ENCODE results near the gene NXPH4. TPM values are rescaled to one million over a fixed set of nuclear protein-coding genes. Genes with fewer than 3 reads are reported as not detected.
A peak's percentile ranks its signal among the peaks of the same experiment; 100 is the strongest.

Gene NXPH4
- total RNA-seq, 6 experiments from 2014 or later, result 0.87 to 1.5 (median 1.2) TPM; not detected in 3

DNA sequence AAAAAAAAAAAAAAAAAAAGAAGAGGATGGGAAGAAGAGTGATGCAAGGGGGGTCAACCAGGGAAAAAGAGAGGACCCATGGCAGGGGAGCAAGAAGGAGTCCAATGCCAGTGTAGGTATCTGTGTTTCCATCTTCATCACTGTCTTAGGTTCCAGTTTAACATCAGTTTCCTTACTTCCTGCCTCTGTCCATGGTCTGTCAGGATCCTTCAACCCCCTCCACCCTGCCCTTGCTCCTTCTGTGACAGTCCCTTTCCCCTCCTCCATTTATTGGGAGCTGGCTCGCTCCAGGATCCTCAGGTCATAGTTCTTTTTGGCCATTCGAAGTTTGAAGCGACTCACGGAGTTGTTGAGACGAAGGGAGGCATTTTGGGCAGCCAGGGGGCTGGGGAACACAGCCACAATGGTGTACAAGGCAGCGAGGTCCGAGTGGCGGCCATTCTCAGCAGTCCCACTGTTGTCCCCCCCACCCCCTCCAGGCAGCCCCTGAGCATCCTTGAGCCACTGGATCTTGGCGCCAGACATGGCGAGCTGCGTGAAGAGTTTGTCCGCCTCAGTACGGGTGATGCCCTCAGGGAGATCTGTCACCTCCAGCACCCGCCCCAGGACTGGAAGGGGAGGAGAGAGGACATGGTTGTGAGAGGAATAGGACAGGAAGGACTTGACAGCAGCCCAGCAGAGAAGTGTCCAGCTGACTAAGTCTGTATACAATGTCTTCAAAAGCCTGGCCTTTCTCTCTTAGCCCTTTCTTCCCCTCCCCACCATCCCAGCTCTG, 38.1 kb downstream of the NXPH4 start:
- H3K9me3 ChIP-seq, result no peaks in the 10 kb centered on the region
- 94% methylated on average over 5 of the region's 14 CpGs for WGBS (ENCODE audit: insufficient coverage, low coverage, low lambda C conversion rate, missing lambda C conversion rate)
- no peaks in the 10 kb centered on the region for H3K27me3 ChIP-seq
- TF ChIP-seq, protein P1, sequence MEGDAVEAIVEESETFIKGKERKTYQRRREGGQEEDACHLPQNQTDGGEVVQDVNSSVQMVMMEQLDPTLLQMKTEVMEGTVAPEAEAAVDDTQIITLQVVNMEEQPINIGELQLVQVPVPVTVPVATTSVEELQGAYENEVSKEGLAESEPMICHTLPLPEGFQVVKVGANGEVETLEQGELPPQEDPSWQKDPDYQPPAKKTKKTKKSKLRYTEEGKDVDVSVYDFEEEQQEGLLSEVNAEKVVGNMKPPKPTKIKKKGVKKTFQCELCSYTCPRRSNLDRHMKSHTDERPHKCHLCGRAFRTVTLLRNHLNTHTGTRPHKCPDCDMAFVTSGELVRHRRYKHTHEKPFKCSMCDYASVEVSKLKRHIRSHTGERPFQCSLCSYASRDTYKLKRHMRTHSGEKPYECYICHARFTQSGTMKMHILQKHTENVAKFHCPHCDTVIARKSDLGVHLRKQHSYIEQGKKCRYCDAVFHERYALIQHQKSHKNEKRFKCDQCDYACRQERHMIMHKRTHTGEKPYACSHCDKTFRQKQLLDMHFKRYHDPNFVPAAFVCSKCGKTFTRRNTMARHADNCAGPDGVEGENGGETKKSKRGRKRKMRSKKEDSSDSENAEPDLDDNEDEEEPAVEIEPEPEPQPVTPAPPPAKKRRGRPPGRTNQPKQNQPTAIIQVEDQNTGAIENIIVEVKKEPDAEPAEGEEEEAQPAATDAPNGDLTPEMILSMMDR (IDR thresholded peaks at IDR 0.05), result no peak
- TF ChIP-seq POLR2A (IDR thresholded peaks at IDR 0.05), result no peak
- no peak overlapping the region for H3K4me3 ChIP-seq
- ATAC-seq (no peak), DNase-seq (no peak)
- H3K4me1 ChIP-seq, result peaks cover 0 to 20% (median 8%) of the 10 kb centered on the region in 4 donors
- peaks cover 5 to 27% (median 16%) of the 10 kb centered on the region in 4 donors for H3K36me3 ChIP-seq
- intact Hi-C loops (cut with DNase I), result no loop called here
- no peak overlapping the region for H3K27ac ChIP-seq

- Histone ChIP-seq H3K27ac (no peak overlapping the region), H3K4me3 (no peak overlapping the region), H3K9me3 (no peaks in the 10 kb centered on the region), H3K36me3 (peaks cover 5 to 27% (median 16%) of the 10 kb centered on the region in 4 donors), H3K27me3 (no peaks in the 10 kb centered on the region), H3K4me1 (peaks cover 0 to 32% (median 17%) of the 10 kb centered on the region in 4 donors)
- WGBS (ENCODE audit: insufficient coverage, low coverage, low lambda C conversion rate, missing lambda C conversion rate), result 95% methylated on average over 5 of the region's 6 CpGs
- DNase-seq (no peak), ATAC-seq (no peak)
- intact Hi-C loops (cut with DNase I), result no loop called here
- TF ChIP-seq, protein P1 (IDR thresholded peaks at IDR 0.05), result no peak
- no peak for TF ChIP-seq POLR2A (IDR thresholded peaks at IDR 0.05)
Measured at GRCh38 chr12:57255916-57256315, 39.3 kb downstream of the NXPH4 start.

- peak; percentile 77 to 93 (median 88) for DNase-seq
- no peaks in the 10 kb centered on the region for H3K9me3 ChIP-seq
- peaks cover 0 to 63% (median 35%) of the 10 kb centered on the region in 4 donors for H3K4me1 ChIP-seq
- peaks cover 5 to 27% (median 16%) of the 10 kb centered on the region in 4 donors for H3K36me3 ChIP-seq
- peak; percentile 78 for TF ChIP-seq POLR2A (IDR thresholded peaks at IDR 0.05)
- TF ChIP-seq, protein P1 (IDR thresholded peaks at IDR 0.05), result no peak
- intact Hi-C loops (cut with DNase I), result no loop called here
- peak; percentile 65 to 82 (median 76) for ATAC-seq
- H3K4me3 ChIP-seq, result peak overlapping the region in 2 of 3 donors; percentile 17 to 44
- H3K27me3 ChIP-seq, result no peaks in the 10 kb centered on the region
- WGBS (ENCODE audit: insufficient coverage, low coverage, low lambda C conversion rate, missing lambda C conversion rate), result 19% methylated on average over 5 of the region's 6 CpGs
- H3K27ac ChIP-seq, result peak overlapping the region; percentile 82 to 88 (median 87)
Measured at GRCh38 chr12:57258977-57259970, 42.7 kb downstream of the NXPH4 start.

GRCh38 chr12:57260366-57260765, 43.8 kb downstream of the NXPH4 start:
- Histone ChIP-seq H3K4me1 (peaks cover 0 to 65% (median 36%) of the 10 kb centered on the region in 4 donors), H3K27ac (peak overlapping the region; percentile 82 to 88 (median 87)), H3K36me3 (peaks cover 5 to 26% (median 16%) of the 10 kb centered on the region in 4 donors), H3K4me3 (peak overlapping the region in 1 of 3 donors; percentile 2), H3K9me3 (no peaks in the 10 kb centered on the region), H3K27me3 (no peaks in the 10 kb centered on the region)
- intact Hi-C loops (cut with DNase I), result no loop called here
- TF ChIP-seq POLR2A (IDR thresholded peaks at IDR 0.05), result no peak
- TF ChIP-seq, protein P1 (IDR thresholded peaks at IDR 0.05), result no peak
- WGBS (ENCODE audit: insufficient coverage, low coverage, low lambda C conversion rate, missing lambda C conversion rate), result 48% methylated on average over 4 of the region's 4 CpGs
- ATAC-seq (no peak), DNase-seq (no peak)

All from right lobe of liver (tissue), 6 donors.